NCI-H460 (cell line): ENCODE data around the gene EPB41L4A. TPM values are rescaled to one million over a fixed set of nuclear protein-coding genes. Genes with fewer than 3 reads are reported as not detected.
"Not testable (repeated sequence)": the region's sequence is repeated elsewhere in the genome, so short reads cannot be mapped to it uniquely, and the experiment has no call there.

Experiments used
- DNase-seq: peaks from one replicate; pipeline ENCODE4 v3.0.0-alpha.2; 2016; ENCODE audit warnings: low read depth; ENCODE audit errors: extremely low read depth
- total RNA-seq: library from RNA; depleted of rRNA; stranded (reverse); fragments of >200 nt; shearing (Covaris generic); gene quantifications from 2 replicates; pipeline ENCODE4 v1.2.3, GENCODE V29; 2014

The EPB41L4A gene
- total RNA-seq, 1 experiment from 2014 or later = 0.10 TPM

GRCh38 chr5:112263469-112263868, 155.6 kb downstream of the EPB41L4A start:
- DNase-seq = no peak

- DNase-seq = no peak
Observed at GRCh38 chr5:112258571-112258970, 160.5 kb downstream of the EPB41L4A start.

- no peak for DNase-seq
Observed at GRCh38 chr5:112257976-112258375, 161.1 kb downstream of the EPB41L4A start.

- DNase-seq = no peak
Observed at GRCh38 chr5:112257005-112257404, 162.1 kb downstream of the EPB41L4A start.

- DNase-seq = no peak
Observed at GRCh38 chr5:112254303-112254702, 164.8 kb downstream of the EPB41L4A start.

- no peak for DNase-seq
Observed at GRCh38 chr5:112253478-112254250, 165.4 kb downstream of the EPB41L4A start.

GRCh38 chr5:112250551-112250950, 168.5 kb downstream of the EPB41L4A start:
- DNase-seq = no peak

GRCh38 chr5:112248623-112249022, 170.5 kb downstream of the EPB41L4A start:
- DNase-seq = no peak

- no peak for DNase-seq
Observed at GRCh38 chr5:112247960-112248359, 171.1 kb downstream of the EPB41L4A start.

- DNase-seq = no peak
Observed at GRCh38 chr5:112245656-112246055, 173.4 kb downstream of the EPB41L4A start.

GRCh38 chr5:112239996-112240395, 179.1 kb downstream of the EPB41L4A start:
- no peak for DNase-seq

- no peak for DNase-seq
Observed at GRCh38 chr5:112238473-112238872, 180.6 kb downstream of the EPB41L4A start.

GRCh38 chr5:112237456-112237855, 181.6 kb downstream of the EPB41L4A start:
- no peak for DNase-seq

GRCh38 chr5:112234000-112234399, 185.1 kb downstream of the EPB41L4A start:
- DNase-seq = no peak

GRCh38 chr5:112232667-112233066, 186.4 kb downstream of the EPB41L4A start:
- DNase-seq = no peak

- no peak for DNase-seq
Observed at GRCh38 chr5:112230606-112231005, 188.5 kb downstream of the EPB41L4A start.

GRCh38 chr5:112228667-112229066, 190.4 kb downstream of the EPB41L4A start:
- no peak for DNase-seq

- no peak for DNase-seq
Observed at GRCh38 chr5:112227911-112228631, 191.0 kb downstream of the EPB41L4A start.

- no peak for DNase-seq
Observed at GRCh38 chr5:112226215-112226614, 192.9 kb downstream of the EPB41L4A start.

- DNase-seq = not testable (repeated sequence)
Observed at GRCh38 chr5:112222997-112223396, 196.1 kb downstream of the EPB41L4A start.

GRCh38 chr5:112221128-112221527, 197.9 kb downstream of the EPB41L4A start:
- DNase-seq = no peak

- no peak for DNase-seq
Observed at GRCh38 chr5:112219000-112219399, 200.1 kb downstream of the EPB41L4A start.
